NCI-H1105 treated with DMSO at 0.1 percent for 48 hours (cell line): ENCODE measurements around the gene PTPRN2.
"Not testable (repeated sequence)": the region's sequence is repeated elsewhere in the genome, so short reads cannot be mapped to it uniquely, and the experiment has no call there.

Source experiments
- DNase-seq: peaks from one replicate; lab custom pipeline; 2025; lab: John Stamatoyannopoulos, UW

Gene PTPRN2

GRCh38 chr7:158175779-158176178, 411.8 kb downstream of the PTPRN2 start:
- DNase-seq, result no peak

- DNase-seq, result no peak
Measured at GRCh38 chr7:158174947-158175346, 412.7 kb downstream of the PTPRN2 start.

DNA sequence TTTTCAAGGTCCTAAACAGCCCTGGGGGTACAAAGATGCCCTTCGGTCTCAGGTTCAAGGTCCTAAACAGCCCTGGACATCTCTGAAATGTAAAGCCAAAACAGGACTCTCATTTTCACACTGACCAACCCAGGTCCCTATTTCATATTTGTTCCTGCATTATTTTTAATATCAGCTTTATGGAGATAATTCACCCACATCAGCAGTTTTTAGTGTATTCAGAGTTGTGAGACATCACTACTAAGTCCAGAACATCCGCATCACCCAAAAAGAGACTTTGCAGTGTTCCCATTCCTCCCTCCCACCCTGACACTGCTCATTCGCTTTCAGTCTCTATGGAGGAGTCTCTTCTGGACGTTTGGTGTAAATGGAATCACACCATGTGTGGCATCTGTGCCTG, 420.2 kb downstream of the PTPRN2 start:
- DNase-seq, result no peak

DNA sequence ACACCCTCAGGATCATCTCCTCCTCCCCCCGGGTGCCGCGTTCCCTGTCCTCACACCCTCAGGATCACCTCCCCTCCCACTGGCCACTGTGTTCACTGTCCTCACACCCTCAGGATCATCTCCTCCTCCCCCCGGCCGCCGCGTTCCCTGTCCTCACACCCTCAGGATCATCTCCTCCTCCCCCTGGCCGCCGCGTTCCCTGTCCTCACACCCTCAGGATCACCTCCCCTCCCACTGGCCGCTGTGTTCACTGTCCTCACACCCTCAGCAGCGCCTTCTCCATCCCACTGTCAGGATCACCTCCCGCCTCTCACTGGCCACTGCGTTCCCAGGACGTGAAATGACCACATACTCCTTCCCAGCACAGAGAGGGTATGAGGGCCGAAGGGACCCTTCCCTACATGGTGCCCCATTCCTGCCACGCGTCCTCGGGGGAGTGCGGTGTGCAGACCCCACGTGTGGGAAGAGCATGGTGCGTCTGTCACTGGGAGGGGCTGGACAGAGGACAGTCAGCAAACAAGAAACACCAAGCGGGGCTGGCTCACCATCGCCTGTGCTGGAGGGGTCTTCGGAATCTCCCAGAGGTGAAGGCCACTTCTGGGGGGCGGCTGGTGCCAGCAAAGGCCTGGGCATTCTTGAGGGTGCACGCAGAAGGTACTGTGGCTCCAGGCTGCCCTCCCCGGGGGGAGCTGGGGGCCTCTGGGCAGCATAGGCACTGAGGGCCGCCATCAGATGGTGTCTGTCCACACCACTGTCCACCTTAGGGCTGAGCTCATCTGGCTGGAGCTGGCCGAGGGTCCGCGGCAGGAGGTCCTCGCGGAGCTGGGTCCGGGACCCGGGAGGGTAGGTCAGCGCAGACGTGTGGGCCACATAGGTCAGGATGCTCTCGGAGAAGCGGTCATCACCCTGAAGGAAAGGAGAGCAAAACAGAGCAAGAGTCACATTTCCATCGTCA, 421.0 kb downstream of the PTPRN2 start:
- DNase-seq, result no peak

- DNase-seq, result no peak
Measured at GRCh38 chr7:158165711-158166110, 421.9 kb downstream of the PTPRN2 start.

- DNase-seq, result no peak
Measured at GRCh38 chr7:158164101-158165095, 423.2 kb downstream of the PTPRN2 start.

DNA sequence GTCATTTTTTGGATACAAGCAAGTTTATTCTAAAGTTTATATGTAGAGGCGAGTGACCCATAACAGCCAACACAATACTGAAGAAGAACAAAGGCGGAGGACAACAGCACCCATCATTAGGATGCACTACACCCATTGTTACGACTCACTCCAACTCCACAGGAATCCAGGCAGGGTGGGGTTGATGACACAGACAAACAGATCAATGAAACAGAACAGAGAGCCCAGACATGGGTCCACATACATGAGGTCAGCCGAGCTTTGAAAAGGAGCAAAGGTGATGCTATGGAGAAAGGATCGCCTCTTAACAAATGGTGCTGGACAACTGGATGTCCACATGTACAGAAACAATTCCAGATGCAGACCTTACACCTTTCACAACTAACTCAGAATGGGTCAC, 426.4 kb downstream of the PTPRN2 start:
- DNase-seq, result no peak

GRCh38 chr7:158160199-158160598, 427.4 kb downstream of the PTPRN2 start:
- DNase-seq, result no peak

DNA sequence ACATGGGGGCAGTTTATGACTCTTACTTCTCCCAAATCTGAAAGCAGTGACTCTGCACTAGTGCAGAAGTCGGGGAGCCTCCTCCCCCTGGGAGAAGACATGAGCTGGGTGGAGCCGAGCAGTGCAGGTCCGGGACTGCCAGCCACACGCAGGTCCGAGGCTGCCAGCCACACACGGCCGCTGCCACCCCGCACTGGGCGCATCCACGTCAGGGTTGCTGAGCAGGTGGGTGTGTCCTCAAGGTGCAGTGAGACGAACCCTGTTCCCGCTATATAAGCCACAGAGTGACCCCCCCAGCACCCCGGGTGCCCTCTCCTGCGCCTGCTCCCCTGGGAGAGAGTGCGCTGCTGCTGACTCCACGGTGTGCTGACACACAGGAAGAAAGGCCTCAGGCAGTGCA, 430.2 kb downstream of the PTPRN2 start:
- no peak for DNase-seq

- DNase-seq, result not testable (repeated sequence)
Measured at GRCh38 chr7:158151273-158151672, 436.4 kb downstream of the PTPRN2 start.

DNA sequence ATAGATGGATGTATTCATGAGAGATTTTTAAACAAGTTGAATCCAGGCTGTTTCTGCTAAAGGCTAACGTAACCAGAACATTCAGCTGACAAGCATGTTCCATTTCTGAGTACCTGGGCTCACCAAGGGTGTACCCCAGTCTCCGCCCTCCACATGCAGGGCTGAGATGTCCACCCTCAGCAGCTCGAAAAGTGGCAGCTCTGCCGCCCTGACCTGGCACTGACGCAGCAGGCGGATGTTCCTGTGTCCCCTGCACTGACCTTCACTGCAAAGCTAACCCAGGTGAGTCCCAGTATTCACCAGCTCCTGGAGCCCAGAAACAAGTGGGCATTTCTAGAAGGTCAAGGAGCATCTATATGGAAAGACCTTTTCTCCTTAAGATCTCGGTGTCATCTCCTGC, 437.4 kb downstream of the PTPRN2 start:
- no peak for DNase-seq

DNA sequence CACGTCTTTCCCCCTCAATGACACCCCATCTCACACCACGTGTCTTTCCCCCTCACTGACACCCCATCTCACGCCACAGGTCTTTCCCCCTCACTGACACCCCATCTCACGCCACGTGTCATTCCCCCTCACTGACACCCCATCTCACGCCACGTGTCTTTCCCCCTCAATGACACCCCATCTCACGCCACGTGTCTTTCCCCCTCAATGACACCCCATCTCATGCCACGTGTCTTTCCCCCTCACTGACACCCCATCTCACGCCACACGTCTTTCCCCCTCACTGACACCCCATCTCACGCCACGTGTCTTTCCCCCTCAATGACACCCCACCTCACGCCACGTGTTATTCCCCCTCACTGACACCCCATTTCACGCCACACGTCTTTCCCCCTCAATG, 440.2 kb downstream of the PTPRN2 start:
- not testable (repeated sequence) for DNase-seq

DNA sequence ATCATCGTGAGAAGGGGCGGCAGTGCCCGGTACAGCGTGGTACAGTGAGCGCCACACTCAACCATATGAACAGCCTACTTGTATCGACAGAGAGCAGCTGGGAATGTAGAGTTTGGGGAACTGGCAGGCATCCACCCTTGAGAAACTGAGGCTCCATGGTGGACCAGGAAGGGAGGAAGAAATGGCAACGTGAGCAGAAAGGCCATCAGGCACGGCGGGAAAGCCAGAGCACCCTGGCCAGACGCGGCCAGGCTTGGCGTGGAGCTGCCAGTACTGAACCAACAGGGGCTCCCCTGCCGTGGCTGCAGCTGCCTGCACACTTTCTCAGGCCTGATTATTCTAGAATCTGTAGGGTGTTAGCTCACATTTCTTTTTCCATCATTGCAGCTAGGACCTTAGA, 442.3 kb downstream of the PTPRN2 start:
- no peak for DNase-seq

GRCh38 chr7:158143196-158144120, 444.2 kb downstream of the PTPRN2 start:
- DNase-seq, result no peak

DNA sequence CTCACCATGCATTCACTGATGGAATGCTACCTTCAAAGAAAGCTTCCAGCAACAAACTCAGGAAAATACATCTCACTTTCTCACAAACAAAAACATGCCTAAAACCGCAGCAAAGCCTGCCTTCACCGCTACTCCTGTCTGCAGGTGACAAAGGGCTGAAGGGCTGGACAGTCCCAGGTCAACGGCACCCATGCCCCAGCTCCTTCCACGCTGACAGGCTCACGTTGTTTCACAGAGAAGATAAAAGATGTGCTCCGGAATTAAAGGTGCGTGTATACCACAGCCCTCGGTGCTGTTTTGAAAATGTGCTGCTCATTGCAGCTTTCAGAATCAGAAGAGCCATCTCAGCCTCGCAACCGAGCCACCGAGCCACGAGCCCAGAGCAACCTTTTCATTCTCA, 445.0 kb downstream of the PTPRN2 start:
- no peak for DNase-seq

- no peak for DNase-seq
Measured at GRCh38 chr7:158141806-158142518, 445.7 kb downstream of the PTPRN2 start.

- no peak for DNase-seq
Measured at GRCh38 chr7:158141221-158141582, 446.4 kb downstream of the PTPRN2 start.

- no peak for DNase-seq
Measured at GRCh38 chr7:158140538-158141220, 446.9 kb downstream of the PTPRN2 start.

DNA sequence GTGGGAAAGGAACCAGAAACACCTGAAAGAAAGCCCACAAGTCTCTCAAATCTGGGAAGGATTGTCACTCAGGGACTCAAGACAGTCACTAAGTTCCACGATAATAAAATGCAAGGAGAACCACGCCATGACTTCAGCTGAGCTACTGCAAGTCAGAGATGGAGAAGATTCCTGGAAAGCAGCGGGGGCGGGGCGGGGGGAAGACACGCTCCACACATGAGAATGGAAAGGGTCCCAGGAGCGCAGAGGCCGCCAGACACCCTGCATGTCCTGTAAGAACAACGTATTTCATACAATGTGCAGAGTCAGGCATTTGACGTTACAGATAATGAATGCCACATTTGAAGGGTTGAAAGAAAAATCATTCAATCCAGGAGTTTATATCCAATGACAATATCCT, 448.1 kb downstream of the PTPRN2 start:
- no peak for DNase-seq

DNA sequence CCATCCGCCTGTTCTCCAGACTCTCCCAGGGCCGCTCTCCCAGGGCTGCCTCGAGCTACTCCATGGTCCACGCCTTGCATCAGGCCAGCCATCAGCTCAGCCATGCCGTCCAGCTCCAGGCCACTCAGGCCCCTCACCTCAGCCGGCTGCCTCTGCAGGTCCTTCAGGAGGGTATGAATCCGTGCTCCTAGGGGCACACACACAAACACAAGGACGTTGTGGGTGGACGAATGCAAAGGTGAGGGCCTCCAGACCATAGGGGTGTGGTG, 449.4 kb downstream of the PTPRN2 start:
- DNase-seq, result no peak
